AG04450 (cell line): ENCODE measurements around the gene FREM1. TPM values are rescaled to one million over a fixed set of nuclear protein-coding genes. Genes with fewer than 3 reads are reported as not detected.

Experiments
- CTCF ChIA-PET: fragments of 300-600, 350-600 bp; formaldehyde crosslinking; extraction: SDS; loops from one replicate; lab custom pipeline; 2022; ENCODE audit warnings: antibody characterized with exemption, inconsistent platforms; lab: Charles Lee
- POLR2A ChIA-PET: fragments of 350-600 bp; formaldehyde crosslinking; extraction: SDS; loops from one replicate; lab custom pipeline; 2021; ENCODE audit warnings: antibody characterized with exemption, inconsistent platforms; lab: Yijun Ruan, JAX
- DNase-seq: peaks from one replicate; pipeline ENCODE4 v3.0.0-alpha.2; 2011; ENCODE audit warnings: low read depth, low spot score
- H3K27ac ChIP-seq: one replicate; pipeline ENCODE4 v1.5.1; 2012; ENCODE audit warnings: low read depth, low read length, control low read depth
- H3K27me3 ChIP-seq: one replicate; pipeline ENCODE4 v1.6.0; 2012; ENCODE audit warnings: low read length; ENCODE audit not compliant: control insufficient read depth, insufficient read depth
- H3K4me3 ChIP-seq: 2 replicates; pipeline ENCODE4 v1.5.1; 2011; ENCODE audit warnings: mild to moderate bottlenecking, low read depth, low read length, control low read depth
- H3K9me3 ChIP-seq: 2 replicates; pipeline ENCODE4 v1.5.1; 2012; ENCODE audit warnings: low read length; ENCODE audit not compliant: control insufficient read depth, insufficient read depth
- CTCF ChIP-seq: IDR thresholded peaks from 2 replicates; pipeline ENCODE4 v1.5.1; 2011; ENCODE audit warnings: low read depth, low read length, control low read depth, inconsistent platforms
- polyA plus RNA-seq: library from polyadenylated mRNA; depleted of rRNA; stranded (reverse); fragments of >200 nt; gene quantifications from 2 replicates; pipeline ENCODE4 v1.2.3, GENCODE V29; 2011

FREM1 gene
- polyA plus RNA-seq, 1 experiment, result not detected

GRCh38 chr9:14868772-14869583 lies 41.2 kb downstream of the FREM1 start:
- H3K9me3 ChIP-seq, result peaks cover 3% of the 10 kb centered on the region; the same call in 1 of the 2 replicates
- CTCF ChIA-PET, result no interaction called here
- no peak for DNase-seq
- no peak for TF ChIP-seq CTCF
- POLR2A ChIA-PET, result no interaction called here
- no peak overlapping the region for H3K4me3 ChIP-seq
- H3K27ac ChIP-seq, result no peak overlapping the region
- no peaks in the 10 kb centered on the region for H3K27me3 ChIP-seq

- peaks cover 3% of the 10 kb centered on the region; the same call in 1 of the 2 replicates for H3K9me3 ChIP-seq
- H3K27ac ChIP-seq, result no peak overlapping the region
- H3K27me3 ChIP-seq, result no peaks in the 10 kb centered on the region
- TF ChIP-seq CTCF, result no peak
- ChIA-PET CTCF (no interaction called here), POLR2A (no interaction called here)
- no peak for DNase-seq
- no peak overlapping the region for H3K4me3 ChIP-seq
Observed at GRCh38 chr9:14868418-14868771, 41.8 kb downstream of the FREM1 start.

- H3K4me3 ChIP-seq, result no peak overlapping the region
- no peak for DNase-seq
- H3K27ac ChIP-seq, result no peak overlapping the region
- ChIA-PET POLR2A (no interaction called here), CTCF (no interaction called here)
- peaks cover 3% of the 10 kb centered on the region; the same call in 1 of the 2 replicates for H3K9me3 ChIP-seq
- H3K27me3 ChIP-seq, result no peaks in the 10 kb centered on the region
- no peak for TF ChIP-seq CTCF
Observed at GRCh38 chr9:14866200-14866749, 44.0 kb downstream of the FREM1 start.

GRCh38 chr9:14864309-14864708 lies 45.9 kb downstream of the FREM1 start:
- H3K4me3 ChIP-seq, result no peak overlapping the region
- ChIA-PET POLR2A (no interaction called here), CTCF (no interaction called here)
- H3K27ac ChIP-seq, result no peak overlapping the region
- DNase-seq, result no peak
- H3K9me3 ChIP-seq, result peaks cover 3% of the 10 kb centered on the region; the same call in 1 of the 2 replicates
- no peak for TF ChIP-seq CTCF
- no peaks in the 10 kb centered on the region for H3K27me3 ChIP-seq

- no peak for TF ChIP-seq CTCF
- Histone ChIP-seq H3K27me3 (no peaks in the 10 kb centered on the region), H3K27ac (no peak overlapping the region), H3K9me3 (no peaks in the 10 kb centered on the region), H3K4me3 (no peak overlapping the region)
- ChIA-PET POLR2A (no interaction called here), CTCF (no interaction called here)
- DNase-seq, result no peak
Observed at GRCh38 chr9:14863402-14863801, 46.8 kb downstream of the FREM1 start.
